Smooth muscle cell (in vitro differentiated cells): ENCODE measurements around the gene IFT172. TPM values are rescaled to one million over a fixed set of nuclear protein-coding genes. Genes with fewer than 3 reads are reported as not detected.

ENCODE experiments used
- DNase-seq: peaks from one replicate; lab custom pipeline; 2025; ENCODE audit not compliant: unreplicated experiment; lab: John Stamatoyannopoulos, UW
- H2AFZ ChIP-seq: fragments of 200-600 bp; sonication (generic); 2 replicates; pipeline ENCODE4 v1.6.0; 2016; ENCODE audit warnings: antibody characterized with exemption, low read depth, mild to moderate bottlenecking
- H3F3A ChIP-seq: fragments of 200-600 bp; sonication (generic); 2 replicates; pipeline ENCODE4 v1.6.0; 2017; ENCODE audit warnings: antibody characterized with exemption, low read depth
- H3K27ac ChIP-seq: fragments of 200-600 bp; sonication (generic); 2 replicates; pipeline ENCODE4 v1.5.1; 2016; ENCODE audit warnings: low read depth, mild to moderate bottlenecking
- H3K27me3 ChIP-seq: fragments of 200-600 bp; sonication (generic); 2 replicates; pipeline ENCODE4 v1.6.1; 2016; ENCODE audit warnings: low read depth, mild to moderate bottlenecking
- H3K36me3 ChIP-seq: fragments of 200-600 bp; sonication (generic); 2 replicates; pipeline ENCODE4 v1.5.1; 2016; ENCODE audit warnings: low read depth
- H3K4me1 ChIP-seq: fragments of 200-600 bp; sonication (generic); 2 replicates; pipeline ENCODE4 v1.5.1; 2016; ENCODE audit warnings: low read depth
- H3K4me2 ChIP-seq: fragments of 200-600 bp; sonication (generic); 2 replicates; pipeline ENCODE4 v1.6.0; 2016; ENCODE audit warnings: mild to moderate bottlenecking
- H3K4me3 ChIP-seq: fragments of 200-600 bp; sonication (generic); 2 replicates; pipeline ENCODE4 v1.5.1; 2016; ENCODE audit warnings: mild to moderate bottlenecking
- H3K79me2 ChIP-seq: fragments of 200-600 bp; sonication (generic); 2 replicates; pipeline ENCODE4 v1.6.0; 2016; ENCODE audit warnings: low read depth, mild to moderate bottlenecking
- H3K9ac ChIP-seq: fragments of 200-600 bp; sonication (generic); 2 replicates; pipeline ENCODE4 v1.6.0; 2016; ENCODE audit warnings: low read depth
- H3K9me3 ChIP-seq: fragments of 200-600 bp; sonication (generic); replicated peaks from 2 replicates; pipeline ENCODE4 v1.5.1; 2016; ENCODE audit warnings: low read depth
- H4K20me1 ChIP-seq: fragments of 200-600 bp; sonication (generic); 2 replicates; pipeline ENCODE4 v1.6.0; 2016; ENCODE audit warnings: low read depth
- WGBS: methylation state at CpG from one replicate; pipeline ENCODE4 v1.1.7; 2016; ENCODE audit warnings: low lambda C conversion rate; 5-methylcytosine and 5-hydroxymethylcytosine counted together
- polyA plus RNA-seq: library from polyadenylated mRNA; unstranded; fragments of >200 nt; fragmentation: Nextera tagmentation; extraction: Ambion mirVana; gene quantifications from 2 replicates; pipeline ENCODE4 v1.2.1, GENCODE V29; 2016
- total RNA-seq: library from RNA; depleted of rRNA; stranded (reverse); fragments of >200 nt; gene quantifications from 2 replicates; pipeline ENCODE4 v1.2.3, GENCODE V29; 2014
- TF ChIP-seq, protein P1 (sequence below): fragments of 200-600 bp; sonication (generic); IDR thresholded peaks from 2 replicates; pipeline ENCODE4 v1.5.1; 2017; ENCODE audit warnings: borderline replicate concordance, mild to moderate bottlenecking, antibody characterized with exemption; ENCODE audit not compliant: insufficient read depth, poor library complexity, severe bottlenecking

The IFT172 gene
- total and polyA plus RNA-seq, 2 experiments from 2014 or later: 12.5 to 26.3 TPM

DNA sequence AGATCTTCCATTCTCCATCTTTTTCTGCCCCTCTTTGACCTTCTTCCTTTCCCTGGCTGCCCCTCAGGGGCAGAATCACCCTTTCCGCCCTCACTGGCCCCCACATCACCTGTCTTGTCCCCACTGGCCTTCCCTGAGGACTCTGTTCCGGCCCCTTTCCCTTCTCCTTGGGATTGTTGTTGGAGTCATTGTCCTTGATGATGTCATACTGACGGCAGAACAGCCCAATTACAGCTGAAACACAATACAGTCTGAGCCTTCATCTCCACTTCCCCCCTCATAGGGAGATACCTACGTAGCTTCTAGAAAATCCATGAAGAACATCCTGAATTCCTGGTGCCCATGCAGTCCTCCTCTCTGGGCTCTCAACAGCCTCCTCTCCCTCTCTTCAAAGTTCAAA, 3.0 kb upstream of the IFT172 start:
- TF ChIP-seq, protein P1, sequence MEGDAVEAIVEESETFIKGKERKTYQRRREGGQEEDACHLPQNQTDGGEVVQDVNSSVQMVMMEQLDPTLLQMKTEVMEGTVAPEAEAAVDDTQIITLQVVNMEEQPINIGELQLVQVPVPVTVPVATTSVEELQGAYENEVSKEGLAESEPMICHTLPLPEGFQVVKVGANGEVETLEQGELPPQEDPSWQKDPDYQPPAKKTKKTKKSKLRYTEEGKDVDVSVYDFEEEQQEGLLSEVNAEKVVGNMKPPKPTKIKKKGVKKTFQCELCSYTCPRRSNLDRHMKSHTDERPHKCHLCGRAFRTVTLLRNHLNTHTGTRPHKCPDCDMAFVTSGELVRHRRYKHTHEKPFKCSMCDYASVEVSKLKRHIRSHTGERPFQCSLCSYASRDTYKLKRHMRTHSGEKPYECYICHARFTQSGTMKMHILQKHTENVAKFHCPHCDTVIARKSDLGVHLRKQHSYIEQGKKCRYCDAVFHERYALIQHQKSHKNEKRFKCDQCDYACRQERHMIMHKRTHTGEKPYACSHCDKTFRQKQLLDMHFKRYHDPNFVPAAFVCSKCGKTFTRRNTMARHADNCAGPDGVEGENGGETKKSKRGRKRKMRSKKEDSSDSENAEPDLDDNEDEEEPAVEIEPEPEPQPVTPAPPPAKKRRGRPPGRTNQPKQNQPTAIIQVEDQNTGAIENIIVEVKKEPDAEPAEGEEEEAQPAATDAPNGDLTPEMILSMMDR: no peak
- H3K4me2 ChIP-seq: no peak overlapping the region
- no peaks in the 10 kb centered on the region for H3K79me2 ChIP-seq
- no peak for DNase-seq
- no peaks in the 10 kb centered on the region for H4K20me1 ChIP-seq
- H3K36me3 ChIP-seq: no peaks in the 10 kb centered on the region
- H3K27me3 ChIP-seq: peaks cover 6% of the 10 kb centered on the region
- H3K9ac ChIP-seq: no peak overlapping the region
- H3K4me1 ChIP-seq: peaks cover 5% of the 10 kb centered on the region
- no peak overlapping the region for H3K4me3 ChIP-seq
- WGBS: 85% methylated on average over 4 of the region's 4 CpGs
- H3K9me3 ChIP-seq: no peaks in the 10 kb centered on the region
- H3K27ac ChIP-seq: no peak overlapping the region
- H3F3A ChIP-seq: peaks cover 3% of the 10 kb centered on the region
- no peak overlapping the region for H2AFZ ChIP-seq

DNA sequence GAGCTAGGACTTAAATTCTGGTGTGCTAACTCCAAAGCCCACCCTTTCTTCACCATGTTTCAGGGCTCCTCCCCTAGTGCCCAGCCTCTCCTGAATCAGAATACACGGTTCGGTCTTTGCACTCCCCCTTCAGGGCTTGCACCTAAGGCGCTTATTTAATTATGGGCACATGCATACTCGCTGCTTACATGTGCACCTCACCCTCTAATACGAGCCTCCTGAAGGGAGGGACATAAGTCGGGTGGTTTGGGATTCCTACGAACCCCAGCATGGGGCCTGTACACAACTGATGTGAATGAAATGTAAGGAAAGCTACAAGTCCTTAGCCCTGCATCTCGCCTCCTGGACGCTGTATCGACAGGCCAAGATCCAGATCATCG, 435 bp downstream of the IFT172 start:
- H3K27ac ChIP-seq: peak overlapping the region; percentile 74
- no peak for DNase-seq
- TF ChIP-seq, protein P1: no peak
- no peaks in the 10 kb centered on the region for H3K27me3 ChIP-seq
- H3K9me3 ChIP-seq: no peaks in the 10 kb centered on the region
- H3F3A ChIP-seq: no peaks in the 10 kb centered on the region
- H4K20me1 ChIP-seq: no peaks in the 10 kb centered on the region
- H3K9ac ChIP-seq: peak overlapping the region; percentile 79
- H3K79me2 ChIP-seq: no peaks in the 10 kb centered on the region
- no peaks in the 10 kb centered on the region for H3K4me1 ChIP-seq
- H3K4me3 ChIP-seq: peak overlapping the region; percentile 62
- H3K4me2 ChIP-seq: peak overlapping the region; percentile 89
- WGBS: 8% methylated on average over 11 of the region's 11 CpGs
- H2AFZ ChIP-seq: peak overlapping the region; percentile 87
- H3K36me3 ChIP-seq: no peaks in the 10 kb centered on the region

DNA sequence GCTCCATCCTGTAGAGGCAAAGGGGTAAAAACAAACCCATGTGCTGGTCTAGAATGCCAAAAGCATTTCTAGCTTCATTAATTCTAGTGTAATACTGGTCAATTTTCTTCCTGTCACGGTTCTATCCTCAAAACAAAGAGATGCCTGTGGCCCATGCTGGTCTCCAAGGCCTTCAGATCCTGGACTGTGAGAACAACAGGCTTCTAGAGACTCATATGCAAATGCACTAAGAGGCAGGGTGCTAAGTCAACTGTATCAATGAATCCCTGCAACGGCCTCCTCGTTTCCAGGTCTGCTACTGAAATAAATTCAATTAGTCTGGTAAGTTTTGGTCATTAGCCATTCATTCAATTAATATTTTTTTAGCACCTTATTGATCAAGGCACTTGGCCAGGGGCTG, 4.0 kb downstream of the IFT172 start:
- Histone ChIP-seq H3K9ac (no peak overlapping the region), H3K27ac (no peak overlapping the region), H3K36me3 (no peaks in the 10 kb centered on the region), H3K27me3 (no peaks in the 10 kb centered on the region), H3F3A (no peaks in the 10 kb centered on the region), H4K20me1 (no peaks in the 10 kb centered on the region), H3K4me1 (no peaks in the 10 kb centered on the region), H3K4me2 (no peak overlapping the region), H3K79me2 (no peaks in the 10 kb centered on the region), H3K4me3 (no peak overlapping the region), H2AFZ (no peak overlapping the region), H3K9me3 (no peaks in the 10 kb centered on the region)
- no peak for DNase-seq
- 76% methylated on average over 3 of the region's 3 CpGs for WGBS
- TF ChIP-seq, protein P1: no peak

DNA sequence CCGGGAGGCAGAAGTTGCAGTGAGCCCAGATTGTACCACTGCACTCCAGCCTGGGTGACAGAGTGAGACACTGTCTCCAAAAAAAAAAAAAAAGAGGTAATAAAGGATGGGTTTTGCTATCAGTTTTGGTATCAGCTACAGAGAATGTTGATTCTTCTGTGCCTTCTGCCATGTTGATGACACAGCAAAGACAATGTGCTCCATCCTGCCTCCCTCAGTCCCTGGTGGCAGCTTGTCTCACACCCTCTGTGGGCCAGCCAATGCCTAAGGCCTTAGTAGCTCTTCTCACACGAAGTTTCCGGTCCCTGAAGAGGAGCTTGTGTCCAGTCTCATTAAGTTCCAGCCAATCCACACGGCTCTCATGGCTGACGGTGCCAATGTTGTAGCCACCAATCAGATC, 17.6 kb downstream of the IFT172 start:
- no peak for DNase-seq
- no peak overlapping the region for H2AFZ ChIP-seq
- H3K27me3 ChIP-seq: no peaks in the 10 kb centered on the region
- no peak overlapping the region for H3K27ac ChIP-seq
- WGBS: 94% methylated on average over 5 of the region's 5 CpGs
- H3K9me3 ChIP-seq: no peaks in the 10 kb centered on the region
- H4K20me1 ChIP-seq: no peaks in the 10 kb centered on the region
- no peaks in the 10 kb centered on the region for H3K79me2 ChIP-seq
- H3K36me3 ChIP-seq: no peaks in the 10 kb centered on the region
- no peaks in the 10 kb centered on the region for H3F3A ChIP-seq
- no peak overlapping the region for H3K4me3 ChIP-seq
- no peaks in the 10 kb centered on the region for H3K4me1 ChIP-seq
- TF ChIP-seq, protein P1: no peak
- no peak overlapping the region for H3K9ac ChIP-seq
- H3K4me2 ChIP-seq: no peak overlapping the region
